GM12878 (cell line): ENCODE results near the gene CDCA7. TPM values are rescaled to one million over a fixed set of nuclear protein-coding genes. Genes with fewer than 3 reads are reported as not detected.

ENCODE experiments used
- CBFB ChIP-seq: IDR thresholded peaks from 2 replicates; pipeline ENCODE4 v1.6.1; 2016; ENCODE audit warnings: antibody characterized with exemption, low read depth
- CHD1 ChIP-seq: IDR thresholded peaks from 2 replicates; pipeline ENCODE4 v1.6.1; 2012; ENCODE audit warnings: low read depth, low read length, improper control_type of control experiment
- CREM ChIP-seq: IDR thresholded peaks from 2 replicates; pipeline ENCODE4 v1.6.1; 2014; ENCODE audit warnings: antibody characterized with exemption, low read depth
- DPF2 ChIP-seq: fragments of 450-650 bp; IDR thresholded peaks from 2 replicates; pipeline ENCODE4 v1.6.1; 2017; ENCODE audit warnings: mild to moderate bottlenecking
- EED ChIP-seq: sonication (generic); IDR thresholded peaks from 2 replicates; pipeline ENCODE4 v1.6.1; 2016; ENCODE audit warnings: antibody characterized with exemption, low read depth
- EGR1 ChIP-seq, 2 experiments: IDR thresholded peaks; 1 replicate in 1 of 2; 2 replicates in 1 of 2; pipeline ENCODE4 v1.6.1; 2011 to 2012; ENCODE audit warnings: low read depth in 2 of 2, low read length in 2 of 2, borderline replicate concordance in 1 of 2, mild to moderate bottlenecking in 1 of 2, moderate library complexity in 1 of 2
- MEF2A ChIP-seq: IDR thresholded peaks from 2 replicates; pipeline ENCODE4 v1.6.1; 2011; ENCODE audit warnings: low read depth, mild to moderate bottlenecking, low read length, moderate library complexity; ENCODE audit not compliant: insufficient read depth
- MEF2B ChIP-seq: fragments of 450-650 bp; IDR thresholded peaks from 2 replicates; pipeline ENCODE4 v1.6.1; 2018; ENCODE audit warnings: mild to moderate bottlenecking, moderate library complexity; ENCODE audit not compliant: partially characterized antibody, poor library complexity, severe bottlenecking
- MYB ChIP-seq: fragments of 150-350 bp; IDR thresholded peaks from 2 replicates; pipeline ENCODE4 v1.6.1; 2014; ENCODE audit warnings: mild to moderate bottlenecking, low read depth, low read length, borderline replicate concordance
- NFYA ChIP-seq: IDR thresholded peaks from 2 replicates; pipeline ENCODE4 v1.6.1; 2011; ENCODE audit warnings: low read depth, mild to moderate bottlenecking, low read length, improper control_type of control experiment, borderline replicate concordance
- NR2F1 ChIP-seq: fragments of 450-650 bp; conservative IDR thresholded peaks from 2 replicates; pipeline ENCODE4 v1.6.1; 2017; ENCODE audit warnings: mild to moderate bottlenecking
- PAX8 ChIP-seq: fragments of 450-650 bp; IDR thresholded peaks from 2 replicates; pipeline ENCODE4 v1.6.1; 2017; ENCODE audit warnings: mild to moderate bottlenecking, moderate library complexity
- PML ChIP-seq: IDR thresholded peaks from 2 replicates; pipeline ENCODE4 v1.6.1; 2012; ENCODE audit warnings: low read length, inconsistent platforms
- RAD21 ChIP-seq: IDR thresholded peaks from 2 replicates; pipeline ENCODE4 v1.6.1; 2011; ENCODE audit warnings: mild to moderate bottlenecking, low read depth, low read length, moderate library complexity; ENCODE audit not compliant: insufficient read depth
- RCOR1 ChIP-seq: conservative IDR thresholded peaks from 2 replicates; pipeline ENCODE4 v1.6.1; 2012; ENCODE audit warnings: low read depth, low read length, improper control_type of control experiment
- SREBF1 ChIP-seq: IDR thresholded peaks from 2 replicates; pipeline ENCODE4 v1.6.1; 2012; ENCODE audit warnings: mild to moderate bottlenecking, low read length
- SREBF2 ChIP-seq: IDR thresholded peaks from 2 replicates; pipeline ENCODE4 v1.6.1; 2012; ENCODE audit warnings: mild to moderate bottlenecking, low read length
- STAT1 ChIP-seq: fragments of 450-650 bp; conservative IDR thresholded peaks from 2 replicates; pipeline ENCODE4 v1.6.1; 2014; ENCODE audit warnings: antibody characterized with exemption, mild to moderate bottlenecking
- SUZ12 ChIP-seq: fragments of 200-600 bp; sonication (generic); IDR thresholded peaks from one replicate; pipeline ENCODE4 v1.6.1; 2018; ENCODE audit warnings: antibody characterized with exemption, mild to moderate bottlenecking; ENCODE audit not compliant: unreplicated experiment
- TCF12 ChIP-seq: IDR thresholded peaks from 2 replicates; pipeline ENCODE4 v1.6.1; 2011; ENCODE audit warnings: low read depth, mild to moderate bottlenecking, low read length
- ZNF384 ChIP-seq: IDR thresholded peaks from 2 replicates; pipeline ENCODE4 v1.6.1; 2012; ENCODE audit warnings: low read depth, mild to moderate bottlenecking, low read length, improper control_type of control experiment, borderline replicate concordance
- ZSCAN29 ChIP-seq: fragments of 450-650 bp; IDR thresholded peaks from 2 replicates; pipeline ENCODE4 v1.6.1; 2017; ENCODE audit warnings: mild to moderate bottlenecking, moderate library complexity
- polyA plus RNA-seq, 11 experiments: library from polyadenylated mRNA; depleted of rRNA in 4 of 11; unstranded in 6 of 11; stranded (reverse) in 5 of 11; fragments of >200 nt; fragmentation: Nextera tagmentation in 4 of 11; fragmentation: Illumina TruSeq in 1 of 11; extraction: Ambion mirVana in 4 of 11; extraction: Trizol in 1 of 11; gene quantifications; 1 replicate in 1 of 11; 2 replicates in 10 of 11; pipeline versions ENCODE4 v1.2.1 to v1.2.3, GENCODE V29; 2011 to 2016; ENCODE audit warnings: inconsistent platforms in 2 of 11, missing spikeins in 2 of 11, low read depth in 1 of 11
- total RNA-seq, 4 experiments: library from RNA; depleted of rRNA in 3 of 4; stranded (reverse); fragments of >200 nt in 3 of 4; fragmentation: Illumina TruSeq in 1 of 4; extraction: Trizol in 1 of 4; gene quantifications; 2 replicates each; pipeline versions ENCODE4 v1.2.1 to v1.2.3, GENCODE V29; 2013 to 2021
- TF ChIP-seq, protein P1 (sequence below): fragments of 450-650 bp; IDR thresholded peaks from 2 replicates; pipeline ENCODE4 v1.6.1; 2016; ENCODE audit warnings: mild to moderate bottlenecking
- TF ChIP-seq, protein P2 (sequence below): IDR thresholded peaks from 2 replicates; pipeline ENCODE4 v1.6.1; 2011; ENCODE audit warnings: low read depth, low read length, improper control_type of control experiment, borderline replicate concordance
- TF ChIP-seq, protein P3 (sequence below): fragments of 450-650 bp; IDR thresholded peaks from 2 replicates; pipeline ENCODE4 v1.6.1; 2017; ENCODE audit warnings: low read depth, mild to moderate bottlenecking, moderate library complexity
- TF ChIP-seq, protein P4 (sequence below): fragments of 450-650 bp; IDR thresholded peaks from 2 replicates; pipeline ENCODE4 v1.6.1; 2014; ENCODE audit warnings: mild to moderate bottlenecking

CDCA7 gene
- total and polyA plus RNA-seq, 10 of the 15 experiments (the other 5 are each of a cell fraction or from before 2014, with no cell fraction given), result 23.5 to 71.3 (median 40.8) TPM

DNA sequence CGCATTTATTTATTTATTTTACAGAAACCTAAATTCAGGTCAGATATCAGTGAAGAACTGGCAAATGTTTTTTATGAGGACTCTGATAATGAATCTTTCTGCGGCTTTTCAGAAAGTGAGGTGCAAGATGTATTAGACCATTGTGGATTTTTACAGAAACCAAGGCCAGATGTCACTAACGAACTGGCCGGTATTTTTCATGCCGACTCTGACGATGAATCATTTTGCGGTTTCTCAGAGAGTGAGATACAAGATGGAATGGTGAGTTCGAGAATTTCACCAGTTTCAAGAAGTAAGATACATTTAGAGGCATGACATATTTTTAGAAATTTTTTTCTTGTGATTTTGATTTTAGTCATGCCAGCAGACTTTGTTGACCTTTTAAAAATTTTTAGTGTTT is 4.6 kb downstream of the CDCA7 start (continued):
- TF ChIP-seq STAT1 (no peak), SREBF1 (no peak), MEF2B (peak; percentile 73), TCF12 (peak; percentile 88), NFYA (no peak), RAD21 (no peak), ZNF384 (0 out of 2 replicates have a peak, but pooled peaks have one; percentile 15), NR2F1 (peak; percentile 97), MEF2A (peak; percentile 95), PAX8 (no peak), DPF2 (peak; percentile 74; the same call in 1 of the 2 replicates), CHD1 (no peak), ZSCAN29 (no peak), PML (0 out of 2 replicates have a peak, but pooled peaks have one; percentile 35), EED (peak; percentile 69), RCOR1 (0 out of 2 replicates have a peak, but pooled peaks have one; percentile 43), SUZ12 (no peak), EGR1 (IDR thresholded peaks at IDR 0.05; ENCODE audit: borderline replicate concordance in 1 of 2, low read depth in 2 of 2, low read length in 2 of 2) (no peak), MYB (peak; percentile 88; the same call in 1 of the 2 replicates), SREBF2 (no peak), CREM (peak; percentile 84), CBFB (peak; percentile 93)
- TF ChIP-seq, protein P1, sequence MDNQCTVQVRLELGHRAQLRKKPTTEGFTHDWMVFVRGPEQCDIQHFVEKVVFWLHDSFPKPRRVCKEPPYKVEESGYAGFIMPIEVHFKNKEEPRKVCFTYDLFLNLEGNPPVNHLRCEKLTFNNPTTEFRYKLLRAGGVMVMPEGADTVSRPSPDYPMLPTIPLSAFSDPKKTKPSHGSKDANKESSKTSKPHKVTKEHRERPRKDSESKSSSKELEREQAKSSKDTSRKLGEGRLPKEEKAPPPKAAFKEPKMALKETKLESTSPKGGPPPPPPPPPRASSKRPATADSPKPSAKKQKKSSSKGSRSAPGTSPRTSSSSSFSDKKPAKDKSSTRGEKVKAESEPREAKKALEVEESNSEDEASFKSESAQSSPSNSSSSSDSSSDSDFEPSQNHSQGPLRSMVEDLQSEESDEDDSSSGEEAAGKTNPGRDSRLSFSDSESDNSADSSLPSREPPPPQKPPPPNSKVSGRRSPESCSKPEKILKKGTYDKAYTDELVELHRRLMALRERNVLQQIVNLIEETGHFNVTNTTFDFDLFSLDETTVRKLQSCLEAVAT, result peak; percentile 61; the same call in 1 of the 2 replicates
- TF ChIP-seq, protein P2, sequence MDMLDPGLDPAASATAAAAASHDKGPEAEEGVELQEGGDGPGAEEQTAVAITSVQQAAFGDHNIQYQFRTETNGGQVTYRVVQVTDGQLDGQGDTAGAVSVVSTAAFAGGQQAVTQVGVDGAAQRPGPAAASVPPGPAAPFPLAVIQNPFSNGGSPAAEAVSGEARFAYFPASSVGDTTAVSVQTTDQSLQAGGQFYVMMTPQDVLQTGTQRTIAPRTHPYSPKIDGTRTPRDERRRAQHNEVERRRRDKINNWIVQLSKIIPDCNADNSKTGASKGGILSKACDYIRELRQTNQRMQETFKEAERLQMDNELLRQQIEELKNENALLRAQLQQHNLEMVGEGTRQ, result no peak
- TF ChIP-seq, protein P3, sequence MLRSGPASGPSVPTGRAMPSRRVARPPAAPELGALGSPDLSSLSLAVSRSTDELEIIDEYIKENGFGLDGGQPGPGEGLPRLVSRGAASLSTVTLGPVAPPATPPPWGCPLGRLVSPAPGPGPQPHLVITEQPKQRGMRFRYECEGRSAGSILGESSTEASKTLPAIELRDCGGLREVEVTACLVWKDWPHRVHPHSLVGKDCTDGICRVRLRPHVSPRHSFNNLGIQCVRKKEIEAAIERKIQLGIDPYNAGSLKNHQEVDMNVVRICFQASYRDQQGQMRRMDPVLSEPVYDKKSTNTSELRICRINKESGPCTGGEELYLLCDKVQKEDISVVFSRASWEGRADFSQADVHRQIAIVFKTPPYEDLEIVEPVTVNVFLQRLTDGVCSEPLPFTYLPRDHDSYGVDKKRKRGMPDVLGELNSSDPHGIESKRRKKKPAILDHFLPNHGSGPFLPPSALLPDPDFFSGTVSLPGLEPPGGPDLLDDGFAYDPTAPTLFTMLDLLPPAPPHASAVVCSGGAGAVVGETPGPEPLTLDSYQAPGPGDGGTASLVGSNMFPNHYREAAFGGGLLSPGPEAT, result peak; percentile 63
- TF ChIP-seq, protein P4, sequence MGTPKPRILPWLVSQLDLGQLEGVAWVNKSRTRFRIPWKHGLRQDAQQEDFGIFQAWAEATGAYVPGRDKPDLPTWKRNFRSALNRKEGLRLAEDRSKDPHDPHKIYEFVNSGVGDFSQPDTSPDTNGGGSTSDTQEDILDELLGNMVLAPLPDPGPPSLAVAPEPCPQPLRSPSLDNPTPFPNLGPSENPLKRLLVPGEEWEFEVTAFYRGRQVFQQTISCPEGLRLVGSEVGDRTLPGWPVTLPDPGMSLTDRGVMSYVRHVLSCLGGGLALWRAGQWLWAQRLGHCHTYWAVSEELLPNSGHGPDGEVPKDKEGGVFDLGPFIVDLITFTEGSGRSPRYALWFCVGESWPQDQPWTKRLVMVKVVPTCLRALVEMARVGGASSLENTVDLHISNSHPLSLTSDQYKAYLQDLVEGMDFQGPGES, result no peak
